SU-DHL-6 (cell line): ENCODE data around the gene TANGO6.

Experiments
- CTCF ChIP-seq: fragments of 200-600 bp; sonication (generic); IDR thresholded peaks from one replicate; pipeline ENCODE4 v1.5.1; 2017; ENCODE audit warnings: antibody characterized with exemption, mild to moderate bottlenecking, low read length, moderate library complexity; ENCODE audit not compliant: insufficient read depth, poor library complexity, severe bottlenecking
- EZH2phosphoT487 ChIP-seq: fragments of 200-600 bp; sonication (generic), shearing (Covaris generic); conservative IDR thresholded peaks from 2 replicates; pipeline ENCODE4 v1.6.1; 2018; ENCODE audit warnings: mild to moderate bottlenecking, antibody characterized with exemption, low read length, moderate library complexity, mixed read lengths

- no peak for TF ChIP-seq EZH2phosphoT487
- TF ChIP-seq CTCF = no peak
These were observed 265.0 kb downstream of the TANGO6 start for GRCh38 chr16:69108064-69108904.
